ACC112 (cell line): ENCODE data around the gene CLEC3B.

ENCODE experiments used
- H2AFZ ChIP-seq: fragments of 200-600 bp; sonication (generic); one replicate; pipeline ENCODE4 v1.6.0; 2017; ENCODE audit warnings: antibody characterized with exemption, low read length; ENCODE audit not compliant: unreplicated experiment
- H3K27ac ChIP-seq: fragments of 200-600 bp; sonication (generic); 2 replicates; pipeline ENCODE4 v1.5.1; 2014; ENCODE audit warnings: low read depth, mild to moderate bottlenecking, antibody characterized with exemption, low read length, moderate library complexity
- H3K27me3 ChIP-seq: fragments of 200-600 bp; sonication (generic); 2 replicates; pipeline ENCODE4 v1.6.1; 2014; ENCODE audit warnings: mild to moderate bottlenecking, antibody characterized with exemption, low read length, moderate library complexity, mixed read lengths; ENCODE audit not compliant: insufficient read depth
- H3K36me3 ChIP-seq: fragments of 200-600 bp; sonication (generic); 2 replicates; pipeline ENCODE4 v1.6.1; 2016; ENCODE audit warnings: mild to moderate bottlenecking, antibody characterized with exemption, low read length, moderate library complexity, mixed read lengths; ENCODE audit not compliant: insufficient read depth
- H3K4me1 ChIP-seq: fragments of 200-600 bp; sonication (generic); one replicate; pipeline ENCODE4 v1.6.1; 2016; ENCODE audit warnings: low read length, mixed read lengths; ENCODE audit not compliant: insufficient read depth, unreplicated experiment, control insufficient read depth
- H3K4me3 ChIP-seq: fragments of 200-600 bp; sonication (generic); 2 replicates; pipeline ENCODE4 v1.5.1; 2014; ENCODE audit warnings: mild to moderate bottlenecking, low read depth, low read length
- H3K79me2 ChIP-seq: fragments of 200-600 bp; sonication (generic); one replicate; pipeline ENCODE4 v1.6.0; 2016; ENCODE audit warnings: low read length; ENCODE audit not compliant: control insufficient read depth, unreplicated experiment, insufficient read depth

The CLEC3B gene

DNA sequence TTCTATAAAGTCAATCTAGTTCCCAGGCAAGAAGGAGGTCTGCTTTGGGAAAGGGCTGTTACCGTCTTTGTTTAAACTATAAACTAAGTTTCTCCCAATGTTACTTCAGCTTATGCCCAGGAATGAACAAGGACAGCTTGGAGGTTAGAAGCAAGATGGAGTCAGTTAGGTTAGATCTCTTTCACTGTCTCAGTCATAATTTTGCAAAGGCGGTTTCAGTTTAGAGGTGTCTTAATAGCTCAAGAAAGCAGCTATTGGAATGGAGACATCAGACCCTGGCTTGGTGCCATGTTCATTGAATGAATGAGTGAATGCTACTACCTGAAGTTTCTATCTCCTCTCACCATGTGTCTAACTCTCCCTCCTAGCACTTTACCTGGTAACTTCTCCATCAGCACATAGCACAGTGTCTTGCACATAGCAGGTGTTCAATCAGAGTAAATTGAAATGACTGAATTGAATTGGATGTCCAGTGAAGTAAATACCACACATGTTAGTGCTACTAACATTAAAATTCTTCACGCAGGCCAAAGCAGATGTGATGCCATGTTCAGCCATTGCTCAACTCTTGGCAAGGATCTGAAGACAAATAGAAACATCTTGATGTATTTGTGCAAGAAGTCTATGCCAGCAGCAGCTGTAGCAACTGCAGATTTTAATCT lies 28.2 kb downstream of the CLEC3B start:
- no peaks in the 10 kb centered on the region for H3K36me3 ChIP-seq
- peaks cover 57% of the 10 kb centered on the region for H3K4me1 ChIP-seq
- H2AFZ ChIP-seq, result no peak overlapping the region
- peak overlapping the region; percentile 88 for H3K27ac ChIP-seq
- no peaks in the 10 kb centered on the region for H3K79me2 ChIP-seq
- no peak overlapping the region for H3K4me3 ChIP-seq
- H3K27me3 ChIP-seq, result no peaks in the 10 kb centered on the region

DNA sequence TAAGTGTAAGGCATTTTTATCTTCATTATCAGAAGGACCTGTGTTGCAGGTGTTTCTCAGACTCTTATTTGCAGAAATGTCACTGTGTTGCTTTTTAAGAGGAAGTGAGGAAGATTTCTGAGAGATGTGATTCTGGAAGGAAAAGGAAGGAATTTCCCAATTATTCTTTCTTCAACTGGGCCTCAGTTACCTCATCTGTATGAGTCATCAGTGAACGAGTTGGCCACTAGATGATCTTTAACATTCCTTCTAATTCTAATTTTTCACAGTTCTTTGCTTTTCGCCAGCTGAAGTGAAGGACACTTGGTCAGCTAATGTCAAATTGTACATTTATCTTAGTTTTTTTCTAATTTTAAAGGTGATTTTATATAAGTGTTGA lies 28.9 kb downstream of the CLEC3B start:
- Histone ChIP-seq H3K4me1 (peaks cover 61% of the 10 kb centered on the region), H3K27me3 (no peaks in the 10 kb centered on the region), H3K79me2 (no peaks in the 10 kb centered on the region), H2AFZ (no peak overlapping the region), H3K36me3 (no peaks in the 10 kb centered on the region), H3K4me3 (peak overlapping the region; percentile 38; the same call in 1 of the 2 replicates), H3K27ac (peak overlapping the region; percentile 88)

DNA sequence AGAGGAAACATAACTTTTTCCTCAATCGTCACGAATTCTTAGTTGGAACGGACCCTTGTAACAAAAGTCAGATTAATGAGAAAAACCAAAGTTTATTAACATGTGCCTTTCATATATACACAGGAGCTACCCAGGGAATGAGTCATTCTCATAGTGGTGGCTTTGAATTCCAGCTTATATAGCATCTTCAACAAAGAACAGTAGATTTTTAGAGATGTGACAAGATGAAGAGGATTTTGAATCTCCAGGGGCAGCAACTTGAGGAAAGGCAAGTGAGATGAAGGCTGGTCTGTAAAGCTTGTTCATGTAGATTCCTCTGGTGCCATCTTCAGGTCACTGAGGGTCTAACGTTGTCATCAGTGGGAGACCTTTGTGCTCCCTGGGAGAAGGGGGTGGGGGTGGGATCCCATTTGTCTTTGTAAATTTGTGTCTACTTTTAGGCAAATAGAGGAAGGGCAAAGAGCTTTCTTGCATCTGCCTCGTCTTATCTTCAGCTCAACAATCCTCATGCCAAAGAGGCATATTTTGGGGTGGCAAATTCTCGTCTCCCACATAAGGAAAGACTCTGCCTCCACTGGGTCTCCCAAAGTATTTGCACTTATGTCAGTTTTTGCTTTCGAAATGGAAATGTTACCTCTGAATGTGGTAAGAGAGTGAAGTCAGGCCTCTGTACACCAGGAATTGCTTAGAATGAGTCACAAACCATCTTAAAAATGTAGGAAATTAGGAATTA lies 29.5 kb downstream of the CLEC3B start:
- peak overlapping the region; percentile 17; the same call in 1 of the 2 replicates for H3K4me3 ChIP-seq
- no peaks in the 10 kb centered on the region for H3K79me2 ChIP-seq
- no peaks in the 10 kb centered on the region for H3K36me3 ChIP-seq
- H3K27me3 ChIP-seq, result no peaks in the 10 kb centered on the region
- H3K27ac ChIP-seq, result peak overlapping the region; percentile 88
- H2AFZ ChIP-seq, result no peak overlapping the region
- peaks cover 62% of the 10 kb centered on the region for H3K4me1 ChIP-seq

DNA sequence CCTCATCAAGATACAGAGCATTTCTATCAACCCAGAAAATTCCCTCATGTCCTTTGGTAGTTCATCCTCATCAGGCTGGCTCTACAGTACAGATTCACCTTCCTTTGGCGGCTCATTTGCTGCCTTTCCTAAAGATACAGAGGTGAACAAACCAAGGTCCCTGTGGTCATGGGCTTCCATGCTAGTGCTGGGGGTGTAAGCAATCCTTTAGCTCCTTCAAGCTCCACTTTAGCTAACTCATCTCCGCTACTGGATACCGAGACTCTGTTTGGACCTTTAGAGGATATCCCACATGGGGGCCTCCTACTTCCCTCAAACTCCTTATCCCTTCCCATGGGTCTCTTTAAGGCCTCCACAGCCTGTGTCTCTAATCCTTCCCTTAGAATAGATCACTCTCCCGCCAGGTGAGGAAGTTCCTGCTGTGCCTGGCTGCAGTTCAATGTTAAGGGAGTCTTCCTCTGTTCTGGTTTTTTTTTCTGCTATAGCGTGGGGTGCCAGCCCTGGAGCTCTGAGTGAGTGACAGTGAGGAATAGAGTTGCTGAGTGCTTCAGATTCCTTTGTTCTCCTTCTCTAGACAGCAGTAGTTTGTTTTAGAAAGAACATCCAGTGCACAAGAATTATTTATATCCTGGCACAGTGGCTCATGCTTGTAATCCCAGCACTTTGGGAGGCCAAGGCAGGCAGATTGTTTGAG lies 30.7 kb downstream of the CLEC3B start:
- Histone ChIP-seq H3K4me1 (peaks cover 62% of the 10 kb centered on the region), H3K79me2 (no peaks in the 10 kb centered on the region), H2AFZ (no peak overlapping the region), H3K27ac (peak overlapping the region; percentile 88), H3K36me3 (no peaks in the 10 kb centered on the region), H3K4me3 (no peak overlapping the region), H3K27me3 (no peaks in the 10 kb centered on the region)

DNA sequence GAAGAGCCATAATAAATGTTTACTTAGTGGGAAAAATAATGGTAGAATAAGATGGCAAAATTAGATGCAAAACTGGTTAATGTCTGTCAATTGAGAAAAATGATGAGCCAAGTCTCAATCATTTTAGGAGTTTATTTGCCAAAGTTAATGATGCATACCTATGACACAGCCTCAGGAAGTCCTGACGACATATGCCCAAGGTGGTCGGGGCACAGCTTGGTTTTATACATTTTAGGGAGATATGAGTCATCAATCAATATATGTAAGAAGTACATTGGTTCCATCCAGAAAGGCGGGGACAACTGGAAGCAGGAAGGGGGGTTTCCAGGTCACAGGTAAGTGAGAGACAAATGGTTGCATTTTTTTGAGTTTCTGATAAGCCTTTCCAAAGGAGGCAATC lies 31.5 kb downstream of the CLEC3B start:
- H3K79me2 ChIP-seq, result no peaks in the 10 kb centered on the region
- no peaks in the 10 kb centered on the region for H3K27me3 ChIP-seq
- peak overlapping the region; percentile 88; the same call in 1 of the 2 replicates for H3K27ac ChIP-seq
- H3K4me3 ChIP-seq, result no peak overlapping the region
- no peaks in the 10 kb centered on the region for H3K36me3 ChIP-seq
- H3K4me1 ChIP-seq, result peaks cover 65% of the 10 kb centered on the region
- no peak overlapping the region for H2AFZ ChIP-seq

DNA sequence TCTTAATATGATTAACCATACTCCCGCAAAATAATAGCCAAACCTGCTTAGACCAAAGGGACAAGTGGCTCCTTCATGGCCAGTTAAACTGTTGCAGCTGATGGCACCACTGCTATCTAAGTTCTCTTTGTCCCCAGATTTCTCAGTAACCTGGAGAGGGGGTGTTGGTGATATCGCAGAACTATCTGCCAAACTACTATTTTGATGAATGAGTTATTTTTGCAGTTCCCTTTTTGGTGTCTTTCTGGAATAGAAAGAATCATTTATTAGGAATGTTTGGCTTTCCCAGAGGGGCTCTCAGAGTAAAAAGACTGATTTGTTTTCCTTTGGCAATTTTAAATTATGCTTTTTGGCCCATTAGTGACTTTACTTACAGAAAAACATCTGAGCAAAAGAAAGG lies 33.0 kb downstream of the CLEC3B start:
- no peak overlapping the region for H2AFZ ChIP-seq
- peaks cover 58% of the 10 kb centered on the region for H3K4me1 ChIP-seq
- H3K27me3 ChIP-seq, result no peaks in the 10 kb centered on the region
- H3K36me3 ChIP-seq, result no peaks in the 10 kb centered on the region
- no peak overlapping the region for H3K4me3 ChIP-seq
- no peaks in the 10 kb centered on the region for H3K79me2 ChIP-seq
- H3K27ac ChIP-seq, result peak overlapping the region; percentile 29; the same call in 1 of the 2 replicates

DNA sequence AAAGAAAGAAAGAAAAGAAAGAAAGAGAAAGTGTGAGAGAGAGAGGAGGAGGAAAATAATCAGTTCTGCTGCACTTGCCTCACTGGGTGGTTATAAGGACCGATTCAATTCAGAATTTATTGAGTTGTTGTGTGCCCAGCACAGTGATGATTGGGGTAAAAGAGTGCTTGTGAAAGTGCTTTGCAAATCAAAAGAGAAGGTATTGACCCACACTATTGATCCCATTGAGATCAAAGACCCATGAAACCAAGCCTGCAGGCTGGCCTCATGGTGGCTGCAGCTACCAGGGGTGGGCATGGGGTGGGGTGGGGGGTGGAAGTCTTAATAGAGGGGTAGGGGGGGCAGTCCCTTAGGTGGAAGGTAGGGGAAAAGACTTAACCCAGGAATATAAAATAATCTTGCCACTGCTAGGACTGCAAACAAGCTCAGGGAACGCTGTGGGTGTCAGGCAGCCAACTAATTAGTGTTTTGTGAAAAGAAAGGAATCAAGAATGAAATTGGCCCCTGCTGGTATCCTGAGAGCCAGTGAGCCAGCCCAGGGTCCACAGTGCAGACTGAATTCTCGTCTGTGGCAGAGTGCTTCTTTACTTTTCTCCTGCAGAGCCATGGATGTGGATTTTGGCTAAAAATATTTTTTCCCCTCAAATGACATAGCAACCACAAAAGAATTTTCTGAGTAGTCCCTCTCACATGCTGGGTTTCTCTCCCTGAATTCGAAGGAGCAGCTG lies 34.2 kb downstream of the CLEC3B start:
- no peaks in the 10 kb centered on the region for H3K27me3 ChIP-seq
- H3K79me2 ChIP-seq, result no peaks in the 10 kb centered on the region
- no peaks in the 10 kb centered on the region for H3K36me3 ChIP-seq
- no peak overlapping the region for H3K4me3 ChIP-seq
- peaks cover 58% of the 10 kb centered on the region for H3K4me1 ChIP-seq
- no peak overlapping the region for H2AFZ ChIP-seq
- H3K27ac ChIP-seq, result peak overlapping the region; percentile 0; the same call in 1 of the 2 replicates

DNA sequence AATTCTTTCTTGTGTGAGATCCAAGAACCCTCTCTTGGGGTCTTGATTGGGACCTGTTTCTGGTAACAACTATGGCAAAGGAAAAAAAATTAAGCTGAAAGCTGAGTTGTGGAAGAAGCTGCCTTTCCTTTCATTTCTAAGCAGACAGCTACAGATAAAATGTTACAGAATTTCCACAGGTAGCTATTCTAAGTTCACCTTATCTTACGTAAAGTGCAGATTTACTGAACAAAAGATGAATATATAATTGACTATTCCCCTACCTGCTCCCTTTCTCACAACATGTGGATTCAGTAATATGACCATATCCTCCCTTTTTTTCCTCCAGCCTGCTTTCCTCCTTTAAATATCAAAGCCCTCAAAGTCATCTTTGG lies 36.6 kb downstream of the CLEC3B start:
- H3K27ac ChIP-seq, result peak overlapping the region; percentile 55
- no peak overlapping the region for H2AFZ ChIP-seq
- no peak overlapping the region for H3K4me3 ChIP-seq
- peaks cover 50% of the 10 kb centered on the region for H3K4me1 ChIP-seq
- H3K27me3 ChIP-seq, result no peaks in the 10 kb centered on the region
- H3K79me2 ChIP-seq, result no peaks in the 10 kb centered on the region
- no peaks in the 10 kb centered on the region for H3K36me3 ChIP-seq

DNA sequence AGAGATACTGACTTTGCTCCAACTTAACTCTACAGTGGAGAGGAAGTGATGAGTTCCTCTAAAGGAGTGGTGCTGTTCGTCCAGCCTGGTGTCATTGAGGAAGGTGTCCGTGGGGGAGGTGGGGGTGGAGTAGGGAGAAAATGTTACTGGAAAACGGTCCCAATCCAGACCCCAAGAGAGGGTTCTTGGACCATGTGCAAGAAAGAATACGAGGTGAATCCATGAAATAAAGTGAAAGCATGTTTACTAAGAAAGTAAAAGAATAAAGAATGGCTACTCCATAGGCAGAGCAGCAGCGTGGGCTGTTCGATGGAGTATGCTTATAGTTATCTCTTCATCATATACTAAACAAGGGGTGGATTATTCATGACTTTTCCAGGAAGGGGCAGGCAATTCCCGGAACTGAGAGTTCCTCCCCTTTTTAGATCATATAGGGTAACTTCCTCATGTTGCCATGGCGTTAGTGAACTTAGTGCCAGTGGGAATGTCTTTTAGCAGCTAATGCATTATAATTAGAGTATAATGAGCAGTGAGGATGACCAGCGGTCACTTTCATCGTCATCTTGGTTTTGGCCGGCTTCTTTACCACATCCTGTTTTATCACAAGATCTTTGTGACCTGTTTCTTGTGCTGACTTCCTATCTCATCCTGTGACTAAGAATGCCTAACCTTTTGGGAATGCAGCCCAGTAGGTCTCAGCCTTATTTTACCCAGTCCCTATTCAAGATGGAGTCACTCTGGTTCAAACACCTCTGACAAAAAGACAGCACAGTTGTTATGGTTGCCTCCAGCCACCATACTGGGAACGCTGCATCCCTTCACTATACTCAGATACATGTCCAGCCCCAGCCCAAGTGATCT lies 38.6 kb downstream of the CLEC3B start:
- Histone ChIP-seq H3K79me2 (no peaks in the 10 kb centered on the region), H3K27ac (peak overlapping the region; percentile 78), H3K27me3 (no peaks in the 10 kb centered on the region), H3K4me3 (peak overlapping the region; percentile 30; the same call in 1 of the 2 replicates), H2AFZ (peak overlapping the region; percentile 4), H3K36me3 (no peaks in the 10 kb centered on the region), H3K4me1 (peaks cover 35% of the 10 kb centered on the region)

DNA sequence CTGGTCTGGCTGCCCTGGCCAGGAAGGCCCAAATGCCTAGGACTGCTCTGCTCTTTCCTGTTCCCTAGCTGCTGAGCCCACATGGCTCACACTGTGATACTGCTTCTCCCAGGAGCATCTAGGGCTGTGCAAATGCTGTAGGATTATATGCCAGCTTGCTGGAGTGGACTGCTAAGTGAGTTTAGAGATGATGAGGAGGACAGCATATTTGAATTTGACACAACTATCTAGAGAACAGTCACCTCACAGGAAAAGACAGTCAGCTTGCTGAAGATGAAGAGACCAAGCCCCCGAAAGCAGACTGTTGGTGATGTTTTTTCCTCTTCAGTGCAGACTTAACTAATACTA lies 39.2 kb downstream of the CLEC3B start:
- Histone ChIP-seq H3K36me3 (no peaks in the 10 kb centered on the region), H3K27me3 (no peaks in the 10 kb centered on the region), H3K79me2 (no peaks in the 10 kb centered on the region), H2AFZ (no peak overlapping the region), H3K4me3 (no peak overlapping the region), H3K4me1 (peaks cover 31% of the 10 kb centered on the region), H3K27ac (peak overlapping the region; percentile 78)
